Mesenteric fat pad (tissue), 1 donor: ENCODE measurements around the gene MMP8. TPM values are rescaled to one million over a fixed set of nuclear protein-coding genes. Genes with fewer than 3 reads are reported as not detected.
"Not testable (repeated sequence)": the region's sequence is repeated elsewhere in the genome, so short reads cannot be mapped to it uniquely, and the experiment has no call there.

Experiments
- DNase-seq: peaks from one replicate; pipeline ENCODE4 v3.0.0-alpha.2; 2020; ENCODE audit warnings: low spot score
- long read RNA-seq: library from polyadenylated mRNA; unstranded; transcript quantifications from one replicate; pipeline ENCODE4 v2.0.0, GENCODE V29; 2020
- total RNA-seq: library from RNA; stranded (reverse); fragmentation: NEBNext Ultra II Directional; extraction: Animal tissue kit (Norgen Biotek cat#: 25700); gene quantifications from one replicate; pipeline ENCODE4 v1.2.1, GENCODE V29; 2021
- donor health status: DM: yes; HTN: yes; CAD: no.

The MMP8 gene
- 2.6 TPM for total RNA-seq
- long read RNA-seq, transcript MMP8-201 (10 exons, 3,056 nt) = major isoform, 9 of 12 reads
- long read RNA-seq, partial matches to known transcripts = 1 of 12 reads
- long read RNA-seq, other reads (novel, unspliced or antisense) = 2 of 12 reads

- no peak for DNase-seq
Measured at GRCh38 chr11:102724904-102725500, at the start of gene MMP8. MMP8 (minus strand) TSS chr11:102724954; CDS start chr11:102724855, 99 bp downstream.

GRCh38 chr11:102773386-102773785 is 48.6 kb upstream of the MMP8 start:
- DNase-seq = no peak

DNA sequence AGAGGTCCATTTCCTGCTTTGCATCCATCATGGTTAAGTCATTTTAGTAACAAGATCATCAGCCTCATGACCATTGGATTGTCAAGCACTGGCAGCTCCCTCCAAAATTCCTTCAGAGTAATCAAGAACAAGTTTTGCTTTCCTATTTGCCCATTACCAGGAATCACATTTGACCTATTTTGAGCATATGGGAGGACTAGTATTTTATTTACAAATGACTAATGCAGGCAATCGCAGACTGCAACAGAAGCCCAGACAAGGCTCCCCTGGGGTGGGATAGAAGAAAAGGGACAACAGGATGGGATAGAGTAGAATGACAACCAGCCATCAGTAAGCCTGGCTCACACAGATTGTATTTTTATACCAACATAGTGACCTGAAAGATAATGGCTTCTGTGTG is 46.6 kb upstream of the MMP8 start:
- no peak for DNase-seq

DNA sequence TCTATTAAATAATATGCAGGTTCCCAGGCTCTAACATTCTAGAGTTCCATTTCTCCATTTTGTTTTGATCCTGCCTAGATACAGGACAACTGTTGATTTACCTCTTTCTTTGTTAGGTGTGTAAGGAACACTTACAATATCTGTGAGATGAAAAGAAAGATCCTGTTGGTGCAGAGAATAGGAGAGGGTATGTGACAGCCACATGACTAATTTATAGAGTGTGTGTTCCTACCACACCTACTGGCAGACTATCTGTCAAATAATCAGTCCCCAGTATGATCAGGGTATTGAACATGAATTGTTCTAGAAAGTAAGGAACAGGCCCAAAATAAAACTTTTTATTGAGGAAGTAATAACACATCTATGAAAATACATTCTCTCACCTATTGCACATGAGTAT is 45.4 kb upstream of the MMP8 start:
- DNase-seq = no peak

DNA sequence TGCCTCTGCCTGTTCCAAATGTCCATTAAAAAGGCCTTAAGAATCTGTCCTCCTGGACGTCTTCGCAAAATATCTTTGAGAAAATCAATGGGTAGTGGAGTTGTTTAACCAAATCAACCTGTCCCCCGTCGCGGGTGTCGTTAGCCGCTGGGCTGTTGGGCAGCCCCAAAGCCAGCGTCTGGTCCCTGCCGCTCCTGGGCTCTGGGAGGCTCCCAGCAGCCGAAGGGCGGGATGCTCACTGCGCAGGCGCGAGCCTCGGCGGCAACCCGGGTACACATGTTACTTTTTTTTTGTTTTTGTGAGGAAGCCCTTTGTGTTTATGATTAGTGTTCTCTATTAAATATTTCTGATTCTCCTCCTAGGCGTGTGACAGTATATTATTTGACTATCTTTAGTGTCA is 43.0 kb upstream of the MMP8 start:
- no peak for DNase-seq

- no peak for DNase-seq
Measured at GRCh38 chr11:102763440-102763839, 38.7 kb upstream of the MMP8 start.

DNA sequence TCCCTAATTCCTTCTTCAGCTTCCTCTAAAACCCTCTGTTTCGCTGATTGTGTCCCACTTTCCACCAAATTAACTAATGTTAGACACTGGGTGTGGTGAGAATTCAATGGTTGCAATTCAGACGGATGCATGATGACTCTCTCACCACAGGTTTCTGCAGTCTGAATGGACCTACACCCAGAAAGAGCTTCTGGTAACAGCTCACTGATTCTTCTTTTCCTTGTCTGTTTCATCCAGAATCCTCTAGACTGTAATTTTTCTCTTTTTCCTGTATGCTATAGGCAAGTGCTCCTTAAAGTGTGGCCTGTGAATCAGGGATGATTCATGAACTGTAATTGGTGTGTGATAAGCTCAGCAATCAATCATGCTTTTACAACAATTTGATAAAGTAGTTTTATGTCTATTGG is 37.6 kb upstream of the MMP8 start:
- DNase-seq = no peak

DNA sequence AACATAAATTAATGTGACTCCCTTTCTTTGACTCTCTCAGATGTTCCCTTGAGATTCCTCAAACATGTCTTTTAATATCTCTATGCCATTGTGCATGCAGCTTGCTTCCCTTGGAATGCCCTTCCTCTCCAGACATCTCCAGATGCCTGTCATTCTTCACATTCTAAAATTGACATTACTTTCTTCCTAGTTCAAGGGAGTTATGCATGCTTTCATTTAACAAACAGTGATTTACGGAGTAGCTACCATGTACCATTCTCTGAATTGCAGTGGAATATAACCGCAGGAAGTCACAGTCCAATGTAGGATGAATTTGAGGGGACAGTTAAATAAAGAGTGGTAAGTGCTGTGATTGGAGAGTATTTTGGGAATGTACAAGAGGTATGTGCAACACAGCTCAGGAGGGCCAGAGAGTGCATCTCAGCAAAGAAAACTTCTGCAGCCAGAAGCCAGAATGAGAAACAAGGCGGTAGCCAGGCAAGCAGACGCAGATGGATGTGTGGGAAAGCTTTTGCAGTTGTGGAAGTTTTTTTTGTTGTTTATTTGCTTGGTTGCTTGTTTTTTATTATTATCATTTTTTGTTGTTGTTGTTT is 37.0 kb upstream of the MMP8 start:
- DNase-seq = no peak

DNA sequence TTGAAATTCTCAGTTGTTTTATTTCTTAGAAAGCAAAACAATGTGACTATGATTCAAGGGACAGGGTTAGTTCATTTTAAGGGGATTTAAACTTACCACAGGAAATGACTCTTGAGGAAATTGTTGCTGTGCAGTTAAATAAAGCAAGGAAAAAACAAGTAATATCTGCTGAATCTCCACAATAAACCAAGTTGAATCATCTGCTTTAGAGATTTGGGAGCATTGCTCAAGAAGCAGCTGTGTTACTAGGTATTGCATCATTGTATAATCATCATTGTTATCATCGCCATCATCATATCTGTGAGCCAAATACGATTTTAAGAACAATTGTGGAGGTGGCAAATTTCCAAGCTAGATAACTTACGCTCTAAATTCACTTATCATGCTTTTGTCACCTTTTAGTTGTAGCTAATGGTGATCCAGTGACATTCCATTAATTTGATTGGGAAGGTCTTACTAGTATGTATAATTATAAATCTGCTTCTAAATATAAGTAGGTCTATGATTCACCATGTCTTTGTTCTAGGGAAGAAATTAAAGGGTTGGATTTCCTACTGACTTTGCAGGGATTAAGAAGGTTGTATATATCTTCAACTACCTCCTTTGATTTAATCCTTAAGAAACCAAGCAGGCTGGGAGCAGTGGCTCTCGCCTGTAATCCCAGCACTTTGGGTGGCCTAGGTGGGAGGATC is 35.7 kb upstream of the MMP8 start:
- no peak for DNase-seq

DNA sequence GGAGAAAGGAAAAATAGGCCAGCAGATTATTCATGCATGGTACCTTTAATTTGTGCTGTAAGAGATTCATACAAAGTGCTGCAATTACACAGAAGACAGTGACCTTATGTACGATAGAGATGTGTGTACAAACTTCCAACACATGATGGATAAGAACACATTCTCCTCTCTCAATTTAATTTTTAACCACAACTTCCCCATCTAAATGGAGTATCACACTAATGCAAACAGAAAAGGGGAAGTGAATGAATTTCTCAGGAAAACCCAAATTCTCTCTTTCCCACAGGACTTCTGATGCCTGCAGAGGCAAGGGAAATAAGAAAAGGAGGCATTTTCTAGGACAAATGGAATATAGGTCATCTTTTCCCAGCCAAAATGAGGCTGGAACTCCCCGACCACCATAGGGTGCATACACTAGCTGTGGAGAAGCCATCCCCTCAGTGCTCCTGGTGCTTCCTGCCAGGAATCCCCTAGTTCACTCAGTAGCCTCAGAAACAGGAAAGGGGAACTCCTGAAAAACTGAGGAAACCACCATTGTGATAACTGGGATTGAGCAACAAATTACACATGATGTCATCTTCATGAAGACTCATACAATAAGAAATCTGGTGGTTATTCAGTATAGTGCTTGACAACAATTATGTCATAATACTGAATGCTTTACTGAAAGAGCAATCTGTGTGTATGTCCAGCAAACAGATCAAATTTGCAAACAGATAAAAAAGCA is 33.2 kb upstream of the MMP8 start:
- DNase-seq = no peak

DNA sequence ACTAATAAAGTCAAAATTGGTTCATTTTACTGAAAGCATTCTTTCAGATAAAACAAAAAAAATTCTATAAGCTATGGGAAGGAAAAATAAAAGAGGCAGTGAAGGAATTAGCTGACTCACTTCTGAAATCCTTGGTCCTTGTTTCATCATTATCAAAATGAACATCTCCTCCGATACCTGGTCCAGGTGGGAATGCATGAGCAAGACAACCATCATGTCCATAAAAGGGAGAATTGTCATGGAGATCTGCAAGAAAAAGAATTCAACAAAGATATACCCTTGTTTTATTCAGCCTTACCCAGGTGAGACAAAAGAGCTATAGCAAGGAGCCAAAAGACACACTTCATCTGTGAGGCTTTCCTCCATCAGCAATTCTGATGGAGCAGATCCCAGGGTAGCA is 28.5 kb upstream of the MMP8 start:
- DNase-seq = no peak

- no peak for DNase-seq
Measured at GRCh38 chr11:102751673-102752072, 26.9 kb upstream of the MMP8 start.

GRCh38 chr11:102749101-102749722 is 24.5 kb upstream of the MMP8 start:
- DNase-seq = no peak

- DNase-seq = not testable (repeated sequence)
Measured at GRCh38 chr11:102746746-102747578, 22.2 kb upstream of the MMP8 start.

DNA sequence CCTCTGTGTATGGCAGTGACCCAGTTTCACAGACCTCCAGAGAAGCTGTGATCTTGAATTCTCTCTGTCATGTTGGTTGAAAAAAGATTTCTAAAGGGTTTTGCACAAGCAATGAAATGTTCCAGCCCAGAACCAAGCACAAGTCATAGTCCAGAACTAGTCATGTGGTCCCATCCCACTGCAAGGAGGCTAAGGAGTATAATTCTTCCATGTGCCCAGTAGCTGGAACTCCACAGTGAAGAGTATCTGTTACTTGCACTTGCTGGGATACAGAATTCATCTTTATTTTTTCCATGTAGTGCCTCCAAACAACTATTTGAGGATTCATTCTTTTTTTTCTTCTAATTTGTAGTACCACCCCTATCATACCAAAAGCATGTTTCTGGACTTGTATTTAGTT is 9.9 kb upstream of the MMP8 start:
- no peak for DNase-seq

DNA sequence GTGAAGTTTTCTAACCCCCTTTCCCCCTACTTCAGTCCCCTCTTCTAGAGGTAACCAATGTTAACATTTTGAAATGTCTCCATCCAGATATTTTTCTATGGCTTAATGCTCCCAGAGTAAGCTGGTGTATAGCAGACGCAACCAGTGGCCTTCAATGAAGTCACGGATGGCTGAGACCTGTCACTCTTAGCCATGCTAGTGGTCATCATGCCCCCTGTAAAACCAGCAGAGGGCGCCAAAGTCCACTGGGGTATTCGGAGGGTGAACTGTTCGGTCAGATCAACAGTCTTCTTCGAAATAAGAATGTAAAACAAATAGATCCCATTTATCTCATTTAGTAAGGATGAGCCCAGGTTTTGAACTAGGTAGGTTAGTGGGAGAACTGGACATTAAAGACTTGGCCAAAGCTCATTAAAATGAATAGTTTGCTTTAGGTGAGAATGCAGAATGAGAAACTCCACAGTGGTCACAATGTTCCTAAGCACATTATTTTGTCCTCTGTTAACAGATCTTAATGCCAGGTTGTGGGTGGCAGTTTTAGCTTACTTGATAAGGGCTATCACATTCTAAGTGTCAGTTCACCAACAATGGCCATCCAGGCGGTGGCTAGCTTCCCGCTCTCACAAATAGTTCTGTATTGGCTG is 8.6 kb upstream of the MMP8 start:
- DNase-seq = no peak

- not testable (repeated sequence) for DNase-seq
Measured at GRCh38 chr11:102730944-102731343, 6.2 kb upstream of the MMP8 start.

DNA sequence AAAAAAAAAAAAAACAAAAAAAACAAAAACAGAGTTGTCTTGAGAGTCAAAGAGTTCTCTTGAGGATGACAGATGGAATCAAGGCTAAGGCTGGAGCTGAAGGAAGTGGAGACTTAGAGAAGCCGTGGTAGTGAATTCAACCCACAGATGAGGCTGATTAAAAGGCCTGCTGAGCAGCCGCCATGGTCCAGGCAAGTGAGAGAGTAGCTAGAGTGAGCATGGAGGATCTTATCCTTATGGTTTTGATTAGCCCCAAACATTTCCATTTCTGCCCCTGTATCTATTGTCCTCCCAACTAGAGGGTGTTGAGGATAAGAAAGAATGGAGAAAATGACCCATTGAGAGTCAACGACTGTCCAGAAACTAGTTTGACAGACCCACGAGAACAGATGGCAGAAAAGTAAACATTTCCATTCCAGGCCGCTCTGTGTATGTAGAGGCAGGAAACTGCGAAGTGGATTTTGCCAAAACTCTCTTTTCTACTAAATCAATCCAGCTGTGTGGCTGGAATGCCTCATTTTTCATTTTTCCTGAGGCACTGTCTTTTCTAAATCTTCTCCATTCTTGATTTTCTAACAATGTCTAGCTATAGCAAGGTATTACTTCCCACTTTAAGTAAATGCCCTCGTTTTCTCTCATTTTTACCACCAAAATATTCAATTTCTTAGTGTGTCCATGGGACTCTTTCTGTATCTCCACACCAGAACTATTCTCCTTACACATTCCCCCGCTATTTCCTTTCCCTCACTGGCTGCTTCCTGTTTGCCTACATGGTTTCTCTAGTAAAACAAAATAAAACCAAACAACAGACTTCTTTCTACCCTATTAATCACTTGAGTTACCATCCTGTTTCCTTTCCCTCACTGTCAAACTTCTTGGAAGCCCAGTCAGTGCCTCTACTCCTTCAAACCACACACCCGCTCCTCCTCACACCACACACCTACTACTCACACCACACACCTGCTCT is 5.4 kb upstream of the MMP8 start:
- DNase-seq = no peak

GRCh38 chr11:102727890-102728289 is 3.1 kb upstream of the MMP8 start:
- DNase-seq = no peak
